GM10266 (cell line): ENCODE measurements around the gene DIP2B.

Experiments used
- DNase-seq: peaks from one replicate; pipeline ENCODE4 v3.0.0; 2012; ENCODE audit errors: extremely low spot score
- CTCF ChIP-seq: IDR thresholded peaks from 2 replicates; pipeline ENCODE4 v1.5.1; 2012; ENCODE audit warnings: mild to moderate bottlenecking, low read depth; ENCODE audit not compliant: control insufficient read depth, insufficient read depth; ENCODE audit errors: missing control alignments

The DIP2B gene

GRCh38 chr12:50523772-50524171 is 19.0 kb downstream of the DIP2B start:
- DNase-seq: no peak
- no peak for TF ChIP-seq CTCF

- no peak for TF ChIP-seq CTCF
- no peak for DNase-seq
Measured at GRCh38 chr12:50524621-50525020, 19.8 kb downstream of the DIP2B start.

- no peak for DNase-seq
- no peak for TF ChIP-seq CTCF
Measured at GRCh38 chr12:50525422-50525821, 20.6 kb downstream of the DIP2B start.

- DNase-seq: no peak
- no peak for TF ChIP-seq CTCF
Measured at GRCh38 chr12:50527359-50527726, 22.6 kb downstream of the DIP2B start.

- no peak for TF ChIP-seq CTCF
- no peak for DNase-seq
Measured at GRCh38 chr12:50528800-50529199, 24.0 kb downstream of the DIP2B start.

- DNase-seq: no peak
- TF ChIP-seq CTCF: no peak
Measured at GRCh38 chr12:50529345-50529744, 24.6 kb downstream of the DIP2B start.

- TF ChIP-seq CTCF: no peak
- DNase-seq: no peak
Measured at GRCh38 chr12:50530532-50530931, 25.7 kb downstream of the DIP2B start.
